Measurements from ENCODE around the gene USP36. TPM values are rescaled to one million over a fixed set of nuclear protein-coding genes. Genes with fewer than 3 reads are reported as not detected.

The USP36 gene
- total RNA-seq, 1 donor from 2014 or later: 58.6 TPM

- no peak for ATAC-seq
- DNase-seq: peak; percentile 9
- Histone ChIP-seq H3K9me3 (no peaks in the 10 kb centered on the region), H3K27me3 (ENCODE audit: low read depth) (no peaks in the 10 kb centered on the region), H3K36me3 (peaks cover 100% of the 10 kb centered on the region), H3K27ac (no peak overlapping the region), H3K4me3 (no peak overlapping the region), H3K4me1 (peaks cover 28% of the 10 kb centered on the region)
- intact Hi-C loops (cut with DNase I): no loop called here
- TF ChIP-seq CTCF (IDR thresholded peaks at IDR 0.05): no peak
These were observed 18.7 kb downstream of the USP36 start for GRCh38 chr17:78821961-78822360.

GRCh38 chr17:78820841-78821240, 19.8 kb downstream of the USP36 start:
- intact Hi-C loops (cut with DNase I): no loop called here
- no peak overlapping the region for H3K27ac ChIP-seq
- no peak overlapping the region for H3K4me3 ChIP-seq
- H3K36me3 ChIP-seq: peaks cover 100% of the 10 kb centered on the region
- H3K9me3 ChIP-seq: no peaks in the 10 kb centered on the region
- ATAC-seq (no peak), DNase-seq (peak; percentile 26)
- peaks cover 20% of the 10 kb centered on the region for H3K4me1 ChIP-seq
- no peak for TF ChIP-seq CTCF (IDR thresholded peaks at IDR 0.05)
- H3K27me3 ChIP-seq (ENCODE audit: low read depth): no peaks in the 10 kb centered on the region

GRCh38 chr17:78819806-78820792, 20.5 kb downstream of the USP36 start:
- intact Hi-C loops (cut with DNase I): no loop called here
- Histone ChIP-seq H3K4me1 (peaks cover 20% of the 10 kb centered on the region), H3K27me3 (ENCODE audit: low read depth) (no peaks in the 10 kb centered on the region), H3K27ac (peak overlapping the region; percentile 61), H3K9me3 (no peaks in the 10 kb centered on the region), H3K4me3 (no peak overlapping the region), H3K36me3 (peaks cover 100% of the 10 kb centered on the region)
- TF ChIP-seq CTCF (IDR thresholded peaks at IDR 0.05): no peak
- ATAC-seq (no peak), DNase-seq (no peak)

- intact Hi-C loops (cut with DNase I): no loop called here
- no peak for TF ChIP-seq CTCF (IDR thresholded peaks at IDR 0.05)
- Histone ChIP-seq H3K9me3 (no peaks in the 10 kb centered on the region), H3K36me3 (peaks cover 100% of the 10 kb centered on the region), H3K27me3 (ENCODE audit: low read depth) (no peaks in the 10 kb centered on the region), H3K27ac (peak overlapping the region; percentile 61), H3K4me3 (no peak overlapping the region), H3K4me1 (peaks cover 20% of the 10 kb centered on the region)
- DNase-seq: no peak
- no peak for ATAC-seq
These were observed 21.2 kb downstream of the USP36 start for GRCh38 chr17:78819402-78819801.

GRCh38 chr17:78818932-78819331, 21.7 kb downstream of the USP36 start:
- intact Hi-C loops (cut with DNase I): no loop called here
- H3K4me1 ChIP-seq: peaks cover 20% of the 10 kb centered on the region
- peaks cover 100% of the 10 kb centered on the region for H3K36me3 ChIP-seq
- H3K4me3 ChIP-seq: no peak overlapping the region
- no peak overlapping the region for H3K27ac ChIP-seq
- no peak for DNase-seq
- TF ChIP-seq CTCF (IDR thresholded peaks at IDR 0.05): no peak
- ATAC-seq: peak; percentile 27 to 41
- no peaks in the 10 kb centered on the region for H3K9me3 ChIP-seq
- H3K27me3 ChIP-seq (ENCODE audit: low read depth): no peaks in the 10 kb centered on the region

Measured in lower lobe of right lung (tissue), 2 donors.